Measurements from ENCODE around the gene GDPD1. TPM values are rescaled to one million over a fixed set of nuclear protein-coding genes. Genes with fewer than 3 reads are reported as not detected.
"Not testable (repeated sequence)": the region's sequence is repeated elsewhere in the genome, so short reads cannot be mapped to it uniquely, and the experiment has no call there.

GDPD1 gene
- polyA plus RNA-seq, 12 donors: 1.5 to 4.0 (median 2.4) TPM; not detected in 2

DNA sequence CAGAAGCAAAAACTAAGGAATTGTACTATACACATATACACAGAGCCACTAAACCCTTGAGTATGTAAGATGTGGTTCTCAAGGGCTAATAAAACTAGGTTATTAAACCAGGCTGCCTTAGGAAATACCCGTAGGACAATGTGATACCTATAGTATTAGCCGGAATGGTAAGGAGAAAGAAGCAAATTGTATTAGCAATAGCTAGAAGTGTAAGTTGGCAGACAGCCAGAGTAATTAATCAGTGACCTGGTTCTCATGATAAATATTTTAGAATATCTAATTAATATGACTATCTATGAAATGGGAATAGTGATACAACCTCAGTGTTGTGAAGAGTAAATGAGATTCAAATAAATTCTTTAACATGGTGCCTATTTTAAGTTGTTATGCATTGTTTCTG lies 18.6 kb downstream of the GDPD1 start:
- DNase-seq: no peak

DNA sequence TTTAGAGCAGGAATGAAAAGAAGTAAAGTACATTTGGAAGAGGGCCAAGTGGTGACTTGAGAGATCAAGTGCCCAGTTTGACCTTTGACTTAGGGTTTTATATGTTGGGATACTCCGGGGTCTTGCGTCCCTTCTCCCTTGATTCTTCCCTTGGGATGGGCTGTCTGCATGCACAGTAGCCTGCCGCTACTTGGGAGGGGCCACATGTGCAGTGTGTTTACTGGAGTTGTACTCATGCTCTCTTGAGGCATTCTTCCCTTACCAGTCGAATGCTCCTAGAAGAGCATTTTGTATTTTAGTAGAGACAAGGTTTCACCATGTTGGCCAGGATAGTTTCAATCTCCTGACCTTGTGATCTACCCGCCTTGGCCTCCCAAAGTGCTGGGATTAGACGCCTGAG lies 23.8 kb downstream of the GDPD1 start:
- DNase-seq: no peak

DNA sequence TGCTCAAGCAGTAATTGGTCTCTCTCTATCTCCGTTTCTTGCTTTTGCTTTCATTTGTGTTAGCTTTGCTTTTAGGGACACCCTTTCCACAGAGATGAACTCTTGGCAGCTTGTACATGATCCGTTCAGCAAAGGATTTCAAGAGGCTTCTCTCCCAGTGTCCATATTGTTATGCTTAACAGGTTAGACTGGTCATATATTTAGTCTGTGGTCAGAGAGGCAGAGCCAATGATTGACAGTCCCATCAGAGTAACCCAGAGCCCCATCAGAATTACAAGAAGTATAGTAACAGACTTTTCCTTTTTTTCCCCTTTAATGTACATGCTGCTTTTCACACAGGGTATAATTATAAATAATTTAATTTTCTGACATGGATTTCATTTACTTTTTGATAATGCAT lies 34.4 kb downstream of the GDPD1 start:
- DNase-seq: no peak

DNA sequence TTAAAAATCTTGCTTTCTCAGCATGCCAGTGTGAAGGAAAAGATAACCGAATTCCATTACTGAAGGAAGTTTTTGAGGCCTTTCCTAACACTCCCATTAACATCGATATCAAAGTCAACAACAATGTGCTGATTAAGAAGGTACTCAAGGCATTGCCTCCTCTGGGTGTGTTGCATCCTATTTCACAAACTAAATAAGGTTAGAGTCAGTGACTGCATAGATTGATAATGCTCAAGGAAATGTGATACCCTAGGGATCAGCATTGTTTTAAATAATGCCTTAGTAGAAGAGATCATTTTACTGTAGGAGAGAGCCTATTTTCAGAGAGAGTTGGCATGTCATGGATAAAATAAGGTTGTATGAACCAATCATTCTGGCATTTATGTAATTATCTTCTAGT lies 36.8 kb downstream of the GDPD1 start:
- DNase-seq: no peak

DNA sequence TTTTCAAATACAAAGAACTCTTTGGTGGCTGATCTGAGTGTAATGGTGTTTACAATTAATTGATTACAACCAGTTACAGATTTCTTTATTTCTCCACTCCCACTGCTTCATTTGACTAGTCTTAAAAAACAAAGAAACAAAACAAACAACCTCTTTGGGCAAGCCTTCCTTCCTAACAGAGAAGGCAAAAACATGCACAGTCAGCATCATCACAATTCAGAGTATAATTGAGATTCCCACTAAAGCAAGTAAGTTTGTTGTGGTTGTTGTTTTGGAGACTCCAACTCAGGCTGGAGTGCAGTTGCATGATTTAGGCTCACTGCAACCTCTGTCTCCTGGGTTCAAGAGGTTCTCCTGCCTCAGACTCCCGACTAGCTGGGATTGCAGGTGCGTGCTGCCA lies 40.4 kb downstream of the GDPD1 start:
- DNase-seq: no peak

DNA sequence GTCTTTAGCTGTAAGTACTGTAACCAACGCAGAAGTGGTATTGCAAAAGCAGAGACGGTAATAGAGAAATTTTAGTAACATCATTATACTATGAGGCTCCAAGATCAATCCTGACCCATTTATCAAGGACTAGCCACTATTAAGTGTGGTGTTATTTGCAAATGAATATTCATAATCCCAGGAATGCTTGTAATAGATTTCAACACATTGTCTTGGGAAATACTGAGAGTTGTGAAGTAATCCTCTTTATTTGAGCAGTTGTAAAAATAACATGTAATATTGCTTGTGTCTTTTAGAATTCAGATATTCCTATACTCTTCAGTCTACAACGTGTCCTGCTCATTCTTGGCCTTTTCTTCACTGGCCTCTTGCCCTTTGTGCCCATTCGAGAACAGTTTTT lies 46.4 kb downstream of the GDPD1 start:
- DNase-seq: no peak

DNA sequence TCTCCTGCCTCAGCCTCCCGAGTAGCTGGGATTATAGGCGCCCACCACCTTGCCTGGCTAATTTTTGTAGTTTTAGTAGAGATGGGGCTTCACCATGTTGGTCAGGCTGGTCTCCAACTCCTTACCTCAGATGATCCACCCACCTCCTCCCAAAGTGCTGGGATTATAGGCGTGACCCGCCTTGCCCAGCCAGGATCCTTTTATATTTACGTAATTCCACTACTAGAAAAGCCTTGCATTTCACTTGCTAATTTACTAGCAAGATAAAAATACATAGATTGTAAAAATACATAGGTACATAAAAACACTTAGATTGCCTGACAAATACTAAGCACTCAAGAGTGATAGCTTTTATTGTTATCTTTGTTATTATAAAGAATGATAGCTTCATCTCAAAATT lies 47.5 kb downstream of the GDPD1 start:
- no peak for DNase-seq

DNA sequence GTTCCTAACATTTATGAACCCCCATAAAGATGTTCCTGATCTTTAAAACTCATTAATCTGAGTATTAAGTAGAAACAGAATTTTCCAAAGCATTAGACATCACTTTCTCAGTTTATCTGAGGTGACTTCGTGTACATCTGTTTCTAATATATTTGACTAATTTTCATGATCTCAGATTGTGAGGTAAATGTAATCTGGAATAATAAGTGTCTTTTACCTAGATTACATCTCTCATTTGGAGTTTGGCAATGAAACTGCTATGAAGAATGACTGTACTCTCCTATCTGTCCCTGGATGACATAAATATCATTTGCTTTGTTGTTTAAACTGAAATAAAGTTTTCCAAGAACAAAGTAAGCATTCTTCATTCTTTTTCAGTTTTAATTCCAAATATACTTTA lies 55.3 kb downstream of the GDPD1 start:
- DNase-seq: no peak

DNA sequence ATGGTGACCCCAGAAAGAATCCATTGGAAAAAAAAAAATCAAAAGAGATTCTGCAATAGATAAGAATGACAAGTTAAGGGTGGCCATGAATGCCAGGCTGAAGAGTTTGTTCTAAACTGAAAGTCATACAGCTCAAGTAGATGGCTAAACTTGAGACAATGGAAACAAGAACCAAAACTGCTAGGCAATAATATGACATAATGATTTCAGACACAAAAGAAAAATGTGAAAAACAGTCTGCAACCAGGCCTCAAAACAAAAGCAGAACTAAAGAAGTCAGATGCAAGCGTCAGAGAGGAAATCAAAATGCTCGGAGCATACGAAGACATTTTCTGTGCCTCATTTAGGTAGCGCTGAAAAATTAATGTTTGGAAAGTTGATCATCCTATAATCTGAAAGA lies 56.7 kb downstream of the GDPD1 start:
- peak; percentile 4 for DNase-seq

DNA sequence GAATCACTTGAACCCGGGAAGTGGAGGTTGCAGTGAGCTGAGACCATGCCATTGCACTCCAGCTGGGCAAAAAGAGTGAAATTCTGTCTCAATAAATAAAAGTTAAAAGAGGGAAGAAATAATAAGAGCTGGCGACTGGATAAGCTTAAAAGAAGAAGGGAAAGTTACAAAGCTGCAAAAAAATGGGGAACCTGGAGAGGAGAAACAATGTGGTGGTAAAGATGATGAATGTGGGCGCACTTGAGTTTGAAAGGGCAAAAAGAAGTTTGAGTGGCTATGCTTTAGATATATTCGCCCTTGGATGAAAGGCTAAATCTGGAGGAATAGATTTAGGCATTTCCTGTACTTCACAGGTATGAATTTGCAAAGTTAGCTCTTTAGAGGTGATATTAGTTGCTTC lies 58.1 kb downstream of the GDPD1 start:
- no peak for DNase-seq

DNA sequence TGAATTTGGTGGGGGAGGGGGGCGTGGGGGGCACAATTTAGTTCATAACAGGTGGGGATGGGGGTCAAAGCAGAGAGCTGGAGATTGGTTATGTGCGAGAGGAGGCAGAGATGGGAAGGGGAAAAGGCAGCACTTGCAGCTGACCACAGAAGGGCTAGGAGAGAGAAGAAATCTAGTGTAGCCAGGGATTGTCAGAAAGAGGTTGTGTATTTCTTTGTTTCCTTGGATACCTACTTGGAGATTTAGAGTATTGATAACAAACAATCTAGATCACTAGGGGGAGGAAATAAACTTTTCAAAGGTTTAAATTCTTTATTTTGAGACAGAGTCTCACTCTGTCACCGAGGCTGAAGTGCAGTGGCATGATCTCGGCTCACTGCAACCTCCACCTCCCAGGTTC lies 64.0 kb downstream of the GDPD1 start:
- peak; percentile 7 for DNase-seq

DNA sequence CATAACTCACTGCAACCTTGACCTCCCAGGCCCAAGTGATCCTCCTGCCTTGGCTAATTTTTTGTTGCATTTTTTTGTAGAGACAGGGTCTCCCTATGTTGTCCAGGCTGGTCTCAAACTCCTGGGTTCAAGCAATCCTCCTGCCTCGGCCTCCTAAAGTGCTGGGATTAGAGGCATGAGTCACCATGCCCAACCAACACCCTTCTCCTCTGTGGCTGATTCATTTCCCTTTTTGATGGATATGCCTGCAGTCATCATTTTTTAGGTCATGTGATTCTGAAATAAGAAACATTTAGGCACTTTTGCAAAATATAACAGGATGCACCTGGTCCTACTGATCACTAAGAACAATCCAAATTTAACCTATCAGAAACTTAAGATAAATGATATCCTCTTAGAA lies 67.1 kb downstream of the GDPD1 start:
- DNase-seq: no peak

DNA sequence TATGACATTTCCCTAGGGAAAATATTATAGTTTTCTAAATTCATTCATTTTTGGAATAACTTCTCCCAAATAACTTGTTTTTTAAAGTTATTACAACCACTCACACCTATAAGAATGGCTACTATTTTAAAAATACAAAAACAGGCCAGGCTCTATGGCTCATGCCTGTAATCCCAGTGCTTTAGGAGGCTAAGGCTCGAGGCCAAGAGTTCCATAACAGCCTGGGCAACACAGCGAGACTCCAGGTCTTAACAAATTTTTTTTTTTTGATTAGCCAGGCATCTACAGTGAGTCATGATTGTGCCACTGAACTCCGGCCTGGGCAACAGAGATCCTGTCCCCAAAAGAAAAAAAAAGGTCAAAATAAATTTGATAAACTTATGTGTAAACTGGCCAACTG lies 67.6 kb downstream of the GDPD1 start:
- no peak for DNase-seq

DNA sequence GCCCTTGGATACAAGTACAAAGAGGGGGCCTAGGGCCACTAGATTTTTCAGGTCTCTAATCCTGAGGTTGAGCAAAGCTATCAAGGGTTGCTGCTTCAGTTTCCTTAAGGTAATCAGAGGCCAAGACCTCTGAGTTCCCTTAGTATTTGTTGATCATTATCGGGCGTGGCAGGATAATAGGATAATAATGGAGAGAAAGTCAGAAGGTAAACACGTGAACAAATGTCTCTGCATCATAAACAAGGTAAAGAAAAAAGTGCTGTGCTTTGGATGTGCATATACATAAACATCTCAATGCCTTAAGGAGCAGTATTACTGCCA lies 69.6 kb downstream of the GDPD1 start:
- no peak for DNase-seq

DNA sequence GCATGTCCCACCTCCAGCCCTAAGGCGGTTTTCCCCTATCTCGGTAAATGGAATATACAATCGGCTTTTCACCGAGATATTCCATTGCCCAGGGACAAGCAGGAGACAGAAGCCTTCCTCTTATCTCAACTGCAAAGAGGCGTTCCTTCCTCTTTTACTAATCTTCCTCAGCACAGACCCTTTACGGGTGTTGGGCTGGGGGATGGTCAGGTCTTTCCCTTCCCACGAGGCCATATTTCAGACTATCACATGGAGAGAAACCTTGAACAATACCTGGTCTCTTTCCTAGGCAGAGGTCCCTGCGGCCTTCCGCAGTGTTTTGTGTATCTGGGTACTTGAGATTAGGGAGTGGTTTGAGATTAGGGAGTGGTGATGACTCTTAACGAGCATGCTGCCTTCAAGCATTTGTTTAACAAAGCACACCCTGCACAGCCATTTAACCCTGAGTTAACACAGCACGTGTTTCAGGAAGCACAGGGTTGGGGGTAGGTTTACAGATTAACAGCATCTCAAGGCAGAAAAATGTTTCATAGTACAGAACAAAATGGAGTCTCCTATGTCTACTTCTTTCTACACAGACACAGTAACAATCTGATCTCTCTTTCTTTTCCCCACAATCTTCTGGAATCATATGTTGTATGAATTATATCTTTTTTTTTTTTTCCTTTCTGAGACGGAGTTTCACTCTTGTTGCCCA lies 70.1 kb downstream of the GDPD1 start:
- not testable (repeated sequence) for DNase-seq

DNA sequence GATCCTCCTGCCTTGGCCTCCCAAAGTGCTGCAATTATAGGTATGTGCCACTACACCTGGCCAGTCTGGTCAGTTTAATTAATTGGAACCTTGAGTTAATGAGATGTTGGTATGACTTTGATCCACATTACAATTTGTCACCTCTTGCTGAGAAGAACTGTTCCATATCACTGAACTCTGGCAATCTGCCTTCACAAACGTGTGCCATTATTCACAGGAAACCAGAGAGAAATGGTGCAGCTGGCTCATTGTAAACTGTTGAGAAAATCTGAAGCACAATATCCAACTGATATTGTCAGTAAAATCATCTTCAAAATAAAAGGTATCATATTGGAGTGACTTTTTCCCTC lies 71.8 kb downstream of the GDPD1 start:
- DNase-seq: no peak

DNA sequence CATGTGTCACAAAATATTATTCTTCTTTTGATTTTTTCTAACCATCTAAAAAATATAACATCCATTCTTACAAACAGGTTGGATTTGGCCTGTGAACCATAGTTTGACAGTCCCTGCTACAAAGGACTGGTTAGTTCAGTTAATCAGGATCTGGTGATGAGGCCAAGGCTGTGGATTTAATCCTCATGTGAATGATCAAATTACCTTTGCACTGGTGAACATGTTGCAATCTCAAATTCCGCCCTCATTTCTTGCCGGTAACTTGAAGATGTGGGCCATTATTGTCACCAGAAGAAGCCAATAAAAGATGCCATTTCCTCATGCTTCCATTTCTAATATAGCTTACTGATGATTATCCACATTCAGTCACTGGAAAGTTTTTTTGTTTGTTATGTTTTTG lies 75.9 kb downstream of the GDPD1 start:
- no peak for DNase-seq

DNA sequence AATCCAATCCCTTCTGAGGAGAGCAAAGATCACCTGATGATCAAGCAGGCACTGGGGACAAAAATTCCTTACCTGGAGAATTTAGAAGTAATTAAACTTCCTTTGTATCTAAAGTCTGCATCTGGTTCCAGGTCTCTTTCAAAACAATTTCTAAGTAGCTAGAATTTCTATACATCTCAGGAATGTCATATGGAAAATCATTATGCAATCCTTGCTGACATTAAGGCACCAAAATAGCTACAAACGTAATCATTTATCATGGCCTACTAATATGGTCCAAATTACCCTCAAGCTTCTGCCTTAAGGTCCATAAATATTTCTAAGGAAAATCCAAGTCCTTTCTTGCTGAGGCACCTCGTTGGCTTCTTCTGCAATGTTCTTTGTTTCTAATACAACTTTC lies 78.2 kb downstream of the GDPD1 start:
- no peak for DNase-seq

DNA sequence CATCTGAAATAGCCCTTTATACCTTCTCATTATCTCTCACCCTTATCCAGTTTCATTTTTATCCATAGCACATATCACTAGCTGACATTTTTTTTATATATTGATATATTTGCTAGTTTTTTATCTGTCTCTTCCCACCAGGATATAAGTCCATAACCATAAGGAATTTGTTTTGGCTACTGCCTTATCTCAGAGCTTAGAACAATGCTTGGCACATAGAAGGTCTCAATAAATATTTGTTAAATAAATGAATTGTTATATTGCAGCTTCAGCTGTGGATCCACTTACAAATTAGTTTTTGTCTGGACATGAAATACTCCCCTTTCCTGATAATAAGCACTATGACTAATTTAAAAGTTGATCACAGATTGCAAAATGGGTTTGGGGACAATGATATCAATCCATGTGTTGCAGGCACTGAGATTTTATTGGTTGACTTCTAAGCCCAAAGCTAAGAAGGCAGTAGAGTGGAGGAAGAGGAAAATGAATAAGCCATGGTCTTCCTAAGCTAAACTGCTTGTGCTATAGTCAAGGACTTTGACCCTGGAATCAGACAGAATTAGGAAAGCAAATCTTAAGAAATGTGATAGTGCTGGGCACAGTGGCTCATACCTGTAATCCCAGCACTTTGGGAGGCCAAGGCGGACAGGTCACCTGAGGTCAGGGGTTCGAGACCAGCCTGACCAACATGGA lies 79.2 kb downstream of the GDPD1 start:
- DNase-seq: no peak

DNA sequence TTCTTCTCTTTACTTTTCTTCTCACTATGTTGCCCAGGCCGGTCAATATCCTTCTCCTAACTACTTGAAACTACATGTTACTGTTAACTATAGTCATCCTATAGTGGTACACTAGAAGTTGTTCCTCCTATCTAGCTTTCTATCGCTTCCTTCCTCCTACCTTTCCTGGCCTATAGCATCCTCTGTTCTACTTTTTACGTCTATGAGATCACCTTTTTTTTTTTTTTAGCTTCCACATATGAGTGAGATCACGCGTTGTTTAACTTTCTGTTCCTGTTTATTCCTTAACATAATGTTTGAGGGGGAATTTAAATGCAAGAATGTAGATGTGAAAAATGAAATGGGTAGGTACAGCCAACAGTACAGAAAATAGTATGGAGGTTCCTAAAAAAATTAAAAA lies 80.6 kb downstream of the GDPD1 start:
- DNase-seq: no peak

DNA sequence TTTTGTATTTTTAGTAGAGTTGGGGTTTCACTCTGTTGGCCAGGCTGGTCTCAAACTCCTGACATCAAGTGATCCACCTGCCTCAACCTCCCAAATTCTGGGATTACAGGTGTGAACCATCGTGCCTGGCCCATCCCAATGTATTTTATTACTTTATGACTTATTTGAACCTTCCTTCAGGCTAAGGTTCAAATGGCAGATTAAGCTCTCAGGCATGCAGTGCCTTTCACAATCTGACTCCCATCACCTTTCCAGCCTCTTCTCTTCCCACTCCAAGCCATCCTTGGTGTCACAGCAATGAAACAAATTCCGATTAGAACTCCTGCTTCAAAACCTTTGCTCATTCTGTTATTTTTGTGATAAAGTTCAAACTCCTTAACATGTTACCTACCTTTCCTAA lies 84.5 kb downstream of the GDPD1 start:
- DNase-seq: no peak

DNA sequence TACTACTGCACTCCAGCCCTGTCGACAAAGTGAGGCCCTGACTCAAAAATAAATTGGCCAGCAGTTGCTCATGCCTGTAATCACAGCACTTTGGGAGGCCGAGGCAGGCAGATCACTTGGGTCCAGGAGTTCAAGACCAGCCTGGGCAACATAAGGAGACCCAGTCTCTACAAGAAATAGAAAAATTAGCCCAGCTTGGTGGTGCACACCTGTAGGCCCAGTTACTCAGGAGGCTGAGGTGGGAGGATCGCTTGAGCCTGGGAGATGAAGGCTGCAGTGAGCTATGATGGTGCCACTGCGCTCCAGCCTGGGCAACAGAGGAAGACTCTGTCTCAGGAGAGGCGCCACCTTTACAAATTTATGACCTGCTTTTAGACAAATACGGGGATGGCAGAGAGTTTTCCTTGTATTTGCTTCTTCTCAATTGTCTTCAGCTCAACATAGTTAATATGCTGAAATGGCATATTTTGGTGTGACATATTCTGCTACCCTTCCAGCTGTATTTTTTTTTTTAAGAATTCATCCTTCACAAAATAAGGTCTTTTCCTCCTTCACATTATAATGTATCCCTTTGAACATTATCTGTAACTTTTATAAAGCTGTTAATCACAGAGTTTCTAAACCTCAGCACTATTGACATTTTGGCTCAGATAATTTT lies 90.1 kb downstream of the GDPD1 start:
- DNase-seq: no peak

DNA sequence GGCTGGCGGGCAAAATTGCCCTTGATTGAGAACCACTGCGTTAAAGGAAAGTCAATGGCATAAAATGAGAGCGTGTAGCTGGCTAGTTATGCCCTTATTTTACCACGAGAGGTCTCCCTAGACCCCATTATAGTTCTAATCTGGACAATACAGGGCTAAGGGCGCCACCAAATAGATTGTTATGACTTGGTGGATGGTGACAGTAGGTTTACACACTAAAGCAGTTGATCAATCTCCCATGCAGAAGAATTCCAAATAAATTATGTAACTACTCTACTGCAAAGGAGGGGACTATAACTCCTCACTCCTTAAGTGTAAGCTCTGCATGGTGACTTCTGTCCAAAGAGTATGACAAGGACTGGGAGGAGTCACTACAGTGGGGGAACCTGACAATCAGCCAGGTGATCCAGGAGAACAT lies 90.7 kb downstream of the GDPD1 start:
- peak; percentile 64 for DNase-seq

DNA sequence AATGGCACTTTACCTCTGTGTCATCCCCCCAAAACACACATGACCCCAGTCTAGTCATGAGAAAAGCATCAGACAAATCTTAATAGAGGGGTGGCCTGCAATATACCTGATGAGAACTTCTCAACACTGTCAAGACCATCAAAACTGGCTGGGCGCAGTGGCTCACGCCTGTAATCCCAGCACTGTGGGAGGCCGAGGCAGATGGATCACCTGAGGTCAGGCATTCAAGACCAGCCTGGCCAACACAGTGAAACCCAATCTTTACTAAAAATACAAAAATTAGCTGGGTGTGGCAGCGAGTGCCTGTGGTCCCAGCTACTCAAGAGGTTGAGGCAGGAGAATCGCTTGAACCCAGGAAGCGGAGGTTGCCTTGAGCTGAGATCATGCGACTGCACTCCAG lies 91.2 kb downstream of the GDPD1 start:
- DNase-seq: not testable (repeated sequence)
